Chondrocyte (in vitro differentiated cells): ENCODE results near the gene INVS. TPM values are rescaled to one million over a fixed set of nuclear protein-coding genes. Genes with fewer than 3 reads are reported as not detected.

Experiments
- DNase-seq: peaks from one replicate; pipeline ENCODE4 v3.0.0; 2021; ENCODE audit warnings: mixed read lengths, low spot score
- H3K27ac Mint-ChIP-seq: one replicate; pipeline ENCODE4 v1.8.0; 2021; ENCODE audit warnings: mild to moderate bottlenecking, moderate library complexity, mixed read lengths; ENCODE audit not compliant: unreplicated experiment
- H3K27me3 Mint-ChIP-seq: 2 replicates; pipeline ENCODE4 v1.8.0; 2021; ENCODE audit warnings: low read depth, mixed read lengths
- H3K36me3 Mint-ChIP-seq: 2 replicates; pipeline ENCODE4 v1.8.0; 2021; ENCODE audit warnings: low read depth, mixed read lengths
- H3K4me1 Mint-ChIP-seq: 2 replicates; pipeline ENCODE4 v1.8.0; 2021; ENCODE audit warnings: low read depth, mild to moderate bottlenecking, mixed read lengths
- H3K4me3 Mint-ChIP-seq: one replicate; pipeline ENCODE4 v1.8.0; 2021; ENCODE audit warnings: mild to moderate bottlenecking, moderate library complexity, mixed read lengths; ENCODE audit not compliant: unreplicated experiment
- H3K9me3 Mint-ChIP-seq: 2 replicates; pipeline ENCODE4 v1.8.0; 2021; ENCODE audit warnings: low read depth, mixed read lengths
- CTCF ChIP-seq: fragments of 200-600 bp; sonication (generic); IDR thresholded peaks from 2 replicates; pipeline ENCODE4 v1.5.0; 2021; ENCODE audit warnings: antibody characterized with exemption, mild to moderate bottlenecking, moderate library complexity
- total RNA-seq: library from RNA; stranded (reverse); gene quantifications from 3 replicates; pipeline ENCODE4 v1.2.1, GENCODE V29; 2021

The INVS gene
- total RNA-seq, 1 donor from 2014 or later: 16.0 TPM

GRCh38 chr9:100100146-100100667 lies 1.2 kb downstream of the INVS start:
- Mint-ChIP-seq H3K4me1 (peaks cover 25% of the 10 kb centered on the region), H3K36me3 (no peaks in the 10 kb centered on the region), H3K9me3 (no peaks in the 10 kb centered on the region), H3K27ac (peak overlapping the region; percentile 99), H3K4me3 (peak overlapping the region; percentile 100), H3K27me3 (no peaks in the 10 kb centered on the region)
- DNase-seq: no peak
- no peak for TF ChIP-seq CTCF

GRCh38 chr9:100101608-100102007 lies 2.6 kb downstream of the INVS start:
- H3K9me3 Mint-ChIP-seq: no peaks in the 10 kb centered on the region
- H3K27ac Mint-ChIP-seq: no peak overlapping the region
- no peak overlapping the region for H3K4me3 Mint-ChIP-seq
- DNase-seq: no peak
- TF ChIP-seq CTCF: no peak
- no peaks in the 10 kb centered on the region for H3K36me3 Mint-ChIP-seq
- no peaks in the 10 kb centered on the region for H3K27me3 Mint-ChIP-seq
- peaks cover 19% of the 10 kb centered on the region for H3K4me1 Mint-ChIP-seq

DNA sequence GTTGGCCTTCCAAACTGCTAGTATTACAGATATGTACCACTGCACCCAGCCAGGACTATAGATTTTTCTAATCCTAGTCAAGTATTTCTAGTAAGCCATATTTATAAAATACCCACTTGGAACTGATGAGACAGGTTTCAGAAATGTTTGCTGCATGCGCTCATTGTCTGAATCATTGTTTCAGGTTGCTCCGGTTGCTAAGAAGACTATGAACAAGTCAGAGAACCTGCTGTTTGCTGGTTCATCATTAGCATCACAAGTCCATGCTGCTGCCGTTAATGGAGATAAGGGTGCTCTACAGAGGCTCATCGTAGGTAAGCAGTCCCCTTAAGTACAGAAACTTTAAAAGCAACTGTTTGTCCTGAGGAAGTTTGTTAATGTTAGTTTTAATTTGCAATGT lies 5.3 kb downstream of the INVS start:
- Mint-ChIP-seq H3K36me3 (peaks cover 1% of the 10 kb centered on the region), H3K9me3 (no peaks in the 10 kb centered on the region), H3K27me3 (no peaks in the 10 kb centered on the region), H3K4me1 (peaks cover 6% of the 10 kb centered on the region), H3K27ac (no peak overlapping the region), H3K4me3 (no peak overlapping the region)
- no peak for DNase-seq
- no peak for TF ChIP-seq CTCF

DNA sequence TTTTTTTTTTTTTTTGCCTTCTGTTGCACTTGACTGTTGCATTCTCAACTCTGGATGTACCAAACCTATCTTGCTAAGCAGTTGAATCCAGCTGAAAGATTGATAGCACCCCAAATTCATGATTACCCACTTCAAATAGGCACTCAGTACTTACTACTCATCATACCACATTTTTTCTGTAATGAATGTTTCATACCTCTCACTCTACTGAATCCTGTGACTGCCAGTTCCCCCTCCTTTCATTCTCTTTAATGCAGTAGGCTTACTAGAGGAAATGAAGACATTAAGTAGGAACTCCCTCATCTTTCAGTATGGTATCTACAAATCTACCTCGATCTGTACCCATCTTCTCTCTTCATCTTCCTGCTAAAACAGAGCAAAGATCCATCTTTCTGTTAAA lies 6.8 kb downstream of the INVS start:
- no peak for TF ChIP-seq CTCF
- H3K36me3 Mint-ChIP-seq: peaks cover 1% of the 10 kb centered on the region
- no peak overlapping the region for H3K27ac Mint-ChIP-seq
- H3K27me3 Mint-ChIP-seq: no peaks in the 10 kb centered on the region
- peaks cover 5% of the 10 kb centered on the region for H3K4me1 Mint-ChIP-seq
- no peaks in the 10 kb centered on the region for H3K9me3 Mint-ChIP-seq
- no peak for DNase-seq
- H3K4me3 Mint-ChIP-seq: no peak overlapping the region

- no peak overlapping the region for H3K27ac Mint-ChIP-seq
Observed at GRCh38 chr9:100106616-100107015, 7.6 kb downstream of the INVS start.

More at GRCh38 chr9:100106616-100107015, 7.6 kb downstream of the INVS start:
- DNase-seq: no peak
- no peaks in the 10 kb centered on the region for H3K9me3 Mint-ChIP-seq
- H3K4me3 Mint-ChIP-seq: no peak overlapping the region
- peaks cover 4% of the 10 kb centered on the region for H3K36me3 Mint-ChIP-seq
- no peak for TF ChIP-seq CTCF
- peaks cover 12% of the 10 kb centered on the region for H3K4me1 Mint-ChIP-seq
- H3K27me3 Mint-ChIP-seq: no peaks in the 10 kb centered on the region
